DLD1 (cell line): ENCODE data around the gene PRKAR1B.

Experiments
- in situ Hi-C: cut with HindIII; loops from 2 replicates; pipeline ENCODE4 v1.10.0; 2017; ENCODE audit warnings: low sequenced_read_pairs

The PRKAR1B gene

GRCh38 chr7:741850-742249, 14.8 kb upstream of the PRKAR1B start:
- in situ Hi-C loops: no loop called here

- in situ Hi-C loops: no loop called here
These were observed 14.2 kb upstream of the PRKAR1B start for GRCh38 chr7:741191-741671.

- in situ Hi-C loops: no loop called here
These were observed 13.2 kb upstream of the PRKAR1B start for GRCh38 chr7:739983-740942.

- in situ Hi-C loops: no loop called here
These were observed 12.4 kb upstream of the PRKAR1B start for GRCh38 chr7:739455-739982.

GRCh38 chr7:738723-739454, 11.8 kb upstream of the PRKAR1B start:
- in situ Hi-C loops: no loop called here

- in situ Hi-C loops: no loop called here
These were observed 11.2 kb upstream of the PRKAR1B start for GRCh38 chr7:738241-738640.

GRCh38 chr7:734808-735207, 7.7 kb upstream of the PRKAR1B start:
- in situ Hi-C loops: no loop called here

- in situ Hi-C loops: no loop called here
These were observed 7.1 kb upstream of the PRKAR1B start for GRCh38 chr7:734214-734613.

GRCh38 chr7:732556-732955, 5.5 kb upstream of the PRKAR1B start:
- in situ Hi-C loops: no loop called here

GRCh38 chr7:732094-732541, 5.0 kb upstream of the PRKAR1B start:
- in situ Hi-C loops: no loop called here

- in situ Hi-C loops: no loop called here
These were observed 4.5 kb upstream of the PRKAR1B start for GRCh38 chr7:731440-732085.

GRCh38 chr7:730501-731439, 3.7 kb upstream of the PRKAR1B start:
- in situ Hi-C loops: no loop called here

GRCh38 chr7:729140-730000, 2.3 kb upstream of the PRKAR1B start:
- in situ Hi-C loops: no loop called here

GRCh38 chr7:728602-729001, 1.5 kb upstream of the PRKAR1B start:
- in situ Hi-C loops: no loop called here

- in situ Hi-C loops: no loop called here
These were observed 852 bp upstream of the PRKAR1B start for GRCh38 chr7:727806-728460.

- in situ Hi-C loops: no loop called here
These were observed 302 bp downstream of the PRKAR1B start for GRCh38 chr7:726854-727103.

- in situ Hi-C loops: no loop called here
These were observed 812 bp downstream of the PRKAR1B start, which contains the start of gene DNAAF5 for GRCh38 chr7:726084-726853. Gene DNAAF5 (plus strand): TSS chr7:726699. CDS start chr7:726721, 22 bp downstream.
